IPS DF 4.7 (cell line): Measurements from ENCODE around the gene ZFAND3.

Source experiments
- DNase-seq: peaks from one replicate; pipeline ENCODE4 v3.0.0-alpha.2; 2013; ENCODE audit warnings: low spot score; ENCODE audit errors: extremely low read depth

The ZFAND3 gene

GRCh38 chr6:37998366-37998765, 178.8 kb downstream of the ZFAND3 start:
- no peak for DNase-seq

GRCh38 chr6:38001386-38001785, 181.9 kb downstream of the ZFAND3 start:
- DNase-seq: no peak

GRCh38 chr6:38004908-38005307, 185.4 kb downstream of the ZFAND3 start:
- DNase-seq: no peak

- no peak for DNase-seq
Observed at GRCh38 chr6:38011937-38012336, 192.4 kb downstream of the ZFAND3 start.

DNA sequence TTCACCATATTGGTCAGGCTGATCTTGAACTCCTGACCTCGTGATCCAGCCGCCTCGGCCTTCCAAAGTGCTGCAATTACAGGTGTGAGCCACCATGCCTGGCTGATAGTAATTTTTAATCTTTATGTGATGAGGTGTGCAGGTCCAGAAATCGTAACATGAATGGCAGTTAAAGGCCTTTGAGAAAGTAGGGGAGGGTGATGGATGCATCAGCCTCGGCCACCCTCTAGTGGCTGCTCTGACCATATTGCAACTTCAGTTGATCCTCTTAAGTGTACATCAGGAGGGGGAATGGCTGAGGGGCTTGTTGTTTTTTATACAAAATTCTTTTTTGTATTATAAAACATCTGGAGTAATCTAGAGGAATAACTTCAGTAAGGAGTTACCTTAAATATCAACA, 193.0 kb downstream of the ZFAND3 start:
- no peak for DNase-seq

DNA sequence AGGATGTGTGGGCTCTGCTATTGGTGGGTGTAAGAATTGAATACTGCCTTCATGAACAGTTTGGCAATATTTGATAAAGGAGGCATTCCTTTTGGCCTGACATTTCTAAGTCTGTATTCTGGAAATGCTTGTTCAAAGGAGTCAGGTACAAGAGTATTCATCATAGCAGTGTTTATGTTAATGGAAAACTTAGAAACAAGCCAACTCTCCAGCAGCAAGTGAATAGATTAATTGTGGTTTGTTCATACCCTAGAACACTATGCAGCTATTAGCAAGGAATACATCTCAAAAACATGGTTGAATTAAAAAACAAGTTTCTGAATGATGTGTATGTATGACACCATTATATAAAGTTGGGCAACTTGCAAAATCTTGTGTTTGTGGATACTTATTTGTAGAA, 195.8 kb downstream of the ZFAND3 start:
- no peak for DNase-seq

- DNase-seq: no peak
Observed at GRCh38 chr6:38016824-38017223, 197.3 kb downstream of the ZFAND3 start.

DNA sequence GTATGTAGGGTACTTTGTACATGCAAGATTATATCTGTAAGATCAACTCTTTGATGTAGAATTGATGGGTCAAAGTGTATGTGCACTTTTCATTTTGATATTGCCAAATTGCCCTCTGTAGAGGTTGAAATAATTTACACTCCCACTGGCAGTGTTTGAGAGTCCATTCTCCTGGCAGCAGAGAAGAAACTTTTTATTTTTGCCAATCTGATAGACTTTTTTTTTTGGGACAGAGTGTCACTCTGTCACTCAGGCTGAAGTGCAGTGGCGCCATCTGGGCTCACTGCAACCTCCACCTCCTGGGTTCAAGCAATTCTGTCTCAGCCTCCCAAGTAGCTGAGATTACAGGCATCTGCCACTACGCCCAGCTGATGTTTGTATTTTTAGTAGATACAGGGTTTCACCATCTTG, 199.2 kb downstream of the ZFAND3 start:
- no peak for DNase-seq

- no peak for DNase-seq
Observed at GRCh38 chr6:38020593-38020992, 201.1 kb downstream of the ZFAND3 start.

- DNase-seq: no peak
Observed at GRCh38 chr6:38021029-38021428, 201.5 kb downstream of the ZFAND3 start.

DNA sequence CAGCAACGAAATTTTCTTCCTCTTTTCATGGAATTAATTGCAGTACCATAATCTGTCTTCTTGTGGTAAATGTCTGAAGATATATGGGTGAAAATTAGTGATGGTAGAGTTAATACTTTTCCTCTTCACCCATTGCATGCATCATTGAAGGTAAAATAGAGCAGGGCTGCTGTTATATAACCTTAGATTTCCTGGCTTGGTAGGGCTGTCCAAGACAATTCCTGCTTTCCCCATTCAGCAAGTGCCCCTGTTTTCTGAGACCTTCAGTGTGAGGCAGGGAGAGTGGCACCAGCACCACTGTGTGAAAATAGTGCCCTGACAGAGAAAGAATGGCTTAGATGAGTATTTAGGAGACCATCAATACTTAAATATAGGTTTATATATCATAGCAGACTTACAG, 202.0 kb downstream of the ZFAND3 start:
- no peak for DNase-seq

GRCh38 chr6:38022688-38023087, 203.2 kb downstream of the ZFAND3 start:
- no peak for DNase-seq

DNA sequence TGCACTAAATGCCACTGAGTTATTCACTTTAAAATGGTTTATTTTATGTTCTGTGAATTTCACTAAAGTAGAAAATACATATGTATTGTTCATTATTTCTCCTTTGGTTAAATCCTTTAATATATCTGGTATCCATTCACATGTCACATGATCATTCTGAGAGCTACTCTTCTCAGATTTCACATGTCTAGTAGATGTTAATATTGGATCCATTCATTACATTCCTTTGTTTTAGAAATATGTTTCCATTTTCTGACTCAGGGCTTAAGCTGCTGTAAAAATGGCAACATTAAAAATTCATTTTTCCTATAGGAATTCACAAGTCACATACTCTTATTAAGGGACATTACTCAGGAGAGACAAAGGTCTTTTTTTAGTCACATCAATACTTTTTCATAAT, 205.4 kb downstream of the ZFAND3 start:
- DNase-seq: no peak

- no peak for DNase-seq
Observed at GRCh38 chr6:38025451-38025850, 205.9 kb downstream of the ZFAND3 start.

GRCh38 chr6:38027685-38028373, 208.3 kb downstream of the ZFAND3 start:
- DNase-seq: no peak

DNA sequence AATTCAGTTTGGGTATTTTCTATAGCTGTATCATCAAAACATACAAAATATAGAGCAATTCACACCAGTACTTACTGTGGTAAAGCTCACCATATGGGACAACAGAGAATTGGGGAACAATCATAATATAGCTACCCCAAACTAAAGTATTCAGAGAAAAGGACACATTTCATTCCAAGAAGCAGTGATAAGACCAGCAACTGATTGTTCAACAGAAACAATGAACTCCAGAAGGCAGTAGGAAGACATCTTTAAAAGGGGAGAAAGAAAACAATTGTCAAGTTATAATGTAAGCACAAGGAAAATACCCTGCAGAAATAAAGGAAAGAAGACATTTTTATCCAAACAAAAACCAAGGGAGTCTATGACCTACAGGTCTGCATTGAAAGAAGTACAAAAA, 210.9 kb downstream of the ZFAND3 start:
- DNase-seq: no peak

DNA sequence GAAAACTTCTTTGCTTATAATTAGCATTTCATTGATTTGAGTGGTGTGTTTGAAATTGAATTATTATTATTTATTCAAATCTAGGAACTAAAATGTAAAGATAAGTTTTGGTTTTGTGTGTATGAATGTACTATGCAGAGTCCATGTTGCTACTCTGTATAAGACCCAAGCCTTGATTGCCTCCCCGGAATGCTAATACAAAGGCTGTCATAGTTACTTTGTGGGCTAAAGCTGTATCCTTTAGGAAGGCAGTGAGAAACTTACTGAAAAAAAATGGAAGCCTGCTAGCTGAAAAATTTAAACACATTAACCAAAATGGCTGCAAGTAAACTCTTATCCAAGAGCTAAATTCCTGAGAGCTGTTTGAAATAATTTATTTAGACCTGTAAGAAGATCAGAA, 213.3 kb downstream of the ZFAND3 start:
- no peak for DNase-seq

- no peak for DNase-seq
Observed at GRCh38 chr6:38033442-38033982, 214.0 kb downstream of the ZFAND3 start.

- DNase-seq: no peak
Observed at GRCh38 chr6:38034274-38034914, 214.9 kb downstream of the ZFAND3 start.

DNA sequence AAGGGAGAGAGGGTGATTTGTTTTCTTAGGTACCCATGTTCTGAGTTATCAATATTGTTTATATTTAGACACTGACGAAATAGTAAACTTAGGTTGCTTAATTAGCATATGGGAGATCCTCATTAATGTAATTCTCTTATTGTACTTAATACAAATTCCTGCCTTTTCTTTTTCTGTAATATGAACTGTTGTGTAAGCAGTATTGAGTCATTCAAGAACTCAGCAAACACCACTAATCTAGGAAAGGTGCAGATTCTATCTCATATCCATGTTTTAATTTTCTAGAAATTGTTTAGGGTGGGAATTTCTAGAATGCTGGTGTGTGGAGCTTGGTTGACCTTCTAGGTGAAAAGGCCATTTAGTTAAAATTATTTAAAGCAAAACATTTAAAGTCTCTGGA, 216.0 kb downstream of the ZFAND3 start:
- DNase-seq: no peak

DNA sequence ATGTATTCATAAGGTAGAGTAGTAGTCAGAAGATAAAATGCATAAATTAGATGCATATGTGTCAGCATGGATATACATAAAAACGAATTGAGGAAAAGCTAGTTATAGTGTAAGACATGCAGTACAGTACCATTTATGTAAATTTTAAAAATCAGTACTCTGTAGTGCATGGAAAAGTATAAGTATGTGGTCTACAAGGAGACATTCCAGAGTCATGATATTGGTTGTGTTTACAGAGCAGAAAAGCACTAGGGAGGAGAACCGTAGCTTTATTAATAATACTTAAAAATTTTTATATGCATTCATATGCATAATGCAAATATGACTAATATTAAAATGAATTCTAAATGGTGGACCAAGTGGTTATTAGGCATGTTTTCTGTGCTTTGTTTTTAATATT, 220.0 kb downstream of the ZFAND3 start:
- no peak for DNase-seq

DNA sequence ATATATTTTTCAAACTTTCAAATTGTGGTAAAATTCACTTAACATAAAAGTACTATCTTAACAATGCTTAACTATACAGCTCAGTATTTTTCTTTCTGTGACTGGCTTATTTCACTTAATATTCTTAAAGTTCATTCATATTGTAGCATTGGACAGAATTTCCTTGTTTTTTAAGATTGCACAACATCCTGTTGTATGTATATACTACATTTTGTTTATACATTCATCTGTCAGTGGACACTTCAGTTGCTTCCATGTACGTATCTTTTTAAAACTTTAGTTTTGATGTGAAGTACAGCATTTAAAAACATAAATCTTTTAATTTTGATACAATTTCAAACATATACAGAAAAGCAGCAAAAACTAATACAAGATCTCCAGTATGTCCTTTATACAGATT, 220.7 kb downstream of the ZFAND3 start:
- DNase-seq: no peak

- no peak for DNase-seq
Observed at GRCh38 chr6:38043259-38043753, 223.8 kb downstream of the ZFAND3 start.
